Measurements from ENCODE around the gene CEBPB. TPM values are rescaled to one million over a fixed set of nuclear protein-coding genes. Genes with fewer than 3 reads are reported as not detected.

CEBPB gene
- total RNA-seq, 1 donor from 2014 or later = 36.4 TPM

DNA sequence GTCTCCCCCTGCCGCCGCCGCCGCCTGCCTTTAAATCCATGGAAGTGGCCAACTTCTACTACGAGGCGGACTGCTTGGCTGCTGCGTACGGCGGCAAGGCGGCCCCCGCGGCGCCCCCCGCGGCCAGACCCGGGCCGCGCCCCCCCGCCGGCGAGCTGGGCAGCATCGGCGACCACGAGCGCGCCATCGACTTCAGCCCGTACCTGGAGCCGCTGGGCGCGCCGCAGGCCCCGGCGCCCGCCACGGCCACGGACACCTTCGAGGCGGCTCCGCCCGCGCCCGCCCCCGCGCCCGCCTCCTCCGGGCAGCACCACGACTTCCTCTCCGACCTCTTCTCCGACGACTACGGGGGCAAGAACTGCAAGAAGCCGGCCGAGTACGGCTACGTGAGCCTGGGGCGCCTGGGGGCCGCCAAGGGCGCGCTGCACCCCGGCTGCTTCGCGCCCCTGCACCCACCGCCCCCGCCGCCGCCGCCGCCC, 474 bp downstream of the CEBPB start:
- Mint-ChIP-seq H3K4me1 (ENCODE audit: low read depth) (peaks cover 28% of the 10 kb centered on the region), H3K27me3 (ENCODE audit: low read depth) (peaks cover under 1% of the 10 kb centered on the region), H3K27ac (peak overlapping the region; percentile 60), H3K36me3 (ENCODE audit: low read depth) (peaks cover 29% of the 10 kb centered on the region), H3K4me3 (ENCODE audit: low read depth) (peak overlapping the region; percentile 70), H3K9me3 (no peaks in the 10 kb centered on the region)
- intact Hi-C loops (cut with micrococcal nuclease) = loop anchor here (2.0 to 5.0 kb wide), 5 partner anchors 96 to 381 kb away; partner anchors contain the start of gene PTPN1
- peak; percentile 70 for DNase-seq (ENCODE audit: low spot score)

GRCh38 chr20:50191544-50192363, 1.1 kb downstream of the CEBPB start:
- peaks cover 29% of the 10 kb centered on the region for H3K36me3 Mint-ChIP-seq (ENCODE audit: low read depth)
- peak overlapping the region; percentile 93 for H3K4me3 Mint-ChIP-seq (ENCODE audit: low read depth)
- peak; percentile 65 for DNase-seq (ENCODE audit: low spot score)
- peaks cover 24% of the 10 kb centered on the region for H3K4me1 Mint-ChIP-seq (ENCODE audit: low read depth)
- peak overlapping the region; percentile 96 for H3K27ac Mint-ChIP-seq
- intact Hi-C loops (cut with micrococcal nuclease) = loop anchor here (2.0 to 5.0 kb wide), 5 partner anchors 96 to 381 kb away; partner anchors contain the start of gene PTPN1
- no peaks in the 10 kb centered on the region for H3K9me3 Mint-ChIP-seq
- no peaks in the 10 kb centered on the region for H3K27me3 Mint-ChIP-seq (ENCODE audit: low read depth)

GRCh38 chr20:50192364-50193198, 2.0 kb downstream of the CEBPB start:
- no peaks in the 10 kb centered on the region for H3K27me3 Mint-ChIP-seq (ENCODE audit: low read depth)
- H3K27ac Mint-ChIP-seq = peak overlapping the region; percentile 96
- H3K4me3 Mint-ChIP-seq (ENCODE audit: low read depth) = peak overlapping the region; percentile 93
- DNase-seq (ENCODE audit: low spot score) = peak; percentile 77
- intact Hi-C loops (cut with micrococcal nuclease) = loop anchor here (5.0 kb wide), 3 partner anchors 95 to 380 kb away; no protein-coding TSS in a partner anchor
- no peaks in the 10 kb centered on the region for H3K9me3 Mint-ChIP-seq
- peaks cover 29% of the 10 kb centered on the region for H3K36me3 Mint-ChIP-seq (ENCODE audit: low read depth)
- peaks cover 28% of the 10 kb centered on the region for H3K4me1 Mint-ChIP-seq (ENCODE audit: low read depth)

DNA sequence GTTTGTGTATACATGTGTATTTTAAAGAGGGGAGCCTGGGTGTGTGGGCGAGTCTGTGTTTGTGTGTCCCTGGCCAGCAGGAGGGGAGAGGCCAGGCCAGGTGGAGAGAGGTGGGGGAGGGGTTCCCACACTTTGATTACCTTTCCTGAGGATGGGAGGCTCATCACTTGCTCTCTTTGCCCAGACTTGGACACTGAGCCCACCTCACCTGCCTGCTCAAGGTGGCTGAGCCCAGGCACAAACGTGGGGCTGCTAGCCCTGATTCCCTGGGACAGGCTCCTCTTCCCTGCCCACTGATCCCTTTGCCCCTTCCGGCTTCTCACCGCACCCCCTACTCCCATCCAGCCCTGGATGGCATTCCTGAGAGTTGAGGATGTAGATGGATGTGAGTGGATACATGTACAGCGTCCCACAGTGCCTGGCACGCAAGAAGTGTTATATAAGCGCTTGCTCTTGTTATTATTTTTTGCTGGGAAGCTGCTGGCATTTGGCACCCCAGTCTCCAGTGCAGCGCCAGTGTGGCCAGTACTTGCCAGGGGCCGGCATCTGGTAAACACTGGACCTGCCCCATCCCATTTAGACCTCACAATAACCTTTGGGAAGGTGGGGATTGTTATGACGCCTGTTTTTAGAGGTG, 2.7 kb downstream of the CEBPB start:
- Mint-ChIP-seq H3K4me3 (ENCODE audit: low read depth) (peak overlapping the region; percentile 93), H3K9me3 (no peaks in the 10 kb centered on the region), H3K4me1 (ENCODE audit: low read depth) (peaks cover 28% of the 10 kb centered on the region), H3K27ac (peak overlapping the region; percentile 96), H3K36me3 (ENCODE audit: low read depth) (peaks cover 29% of the 10 kb centered on the region), H3K27me3 (ENCODE audit: low read depth) (no peaks in the 10 kb centered on the region)
- intact Hi-C loops (cut with micrococcal nuclease) = loop anchor here (5.0 kb wide), 3 partner anchors 94 to 379 kb away; no protein-coding TSS in a partner anchor
- DNase-seq (ENCODE audit: low spot score) = no peak

DNA sequence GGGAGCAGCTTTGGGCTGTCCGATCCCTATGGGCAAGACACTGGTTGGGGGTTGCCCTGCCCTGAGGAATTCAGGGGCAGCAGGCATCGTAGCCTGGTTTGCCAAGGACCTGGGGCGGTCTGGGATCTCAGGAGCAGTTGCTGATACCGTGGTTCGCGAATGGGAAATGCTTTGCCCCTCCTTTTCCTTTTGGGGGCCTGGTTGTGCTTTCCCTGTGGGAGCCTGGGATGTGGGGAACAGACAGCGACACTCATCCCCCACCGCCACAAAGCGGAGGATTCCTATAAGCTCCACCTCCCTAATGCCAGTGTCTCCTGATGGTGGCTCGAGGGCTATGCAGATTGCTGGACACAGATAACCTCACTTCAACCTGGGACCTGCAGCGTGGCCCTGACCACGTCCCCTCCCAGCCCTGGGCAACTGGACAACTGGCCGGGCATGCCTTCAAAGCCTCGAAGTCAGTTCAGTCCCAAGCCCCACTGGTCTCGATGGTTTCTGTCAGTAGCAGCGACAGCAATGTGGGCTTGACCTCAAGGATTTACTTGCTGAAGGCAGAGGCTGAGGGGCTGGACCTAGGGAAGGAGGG, 3.3 kb downstream of the CEBPB start:
- intact Hi-C loops (cut with micrococcal nuclease) = loop anchor here (5.0 kb wide), 3 partner anchors 93 to 378 kb away; no protein-coding TSS in a partner anchor
- Mint-ChIP-seq H3K27me3 (ENCODE audit: low read depth) (no peaks in the 10 kb centered on the region), H3K4me1 (ENCODE audit: low read depth) (peaks cover 28% of the 10 kb centered on the region), H3K27ac (peak overlapping the region; percentile 96), H3K4me3 (ENCODE audit: low read depth) (peak overlapping the region; percentile 93), H3K9me3 (no peaks in the 10 kb centered on the region), H3K36me3 (ENCODE audit: low read depth) (peaks cover 29% of the 10 kb centered on the region)
- DNase-seq (ENCODE audit: low spot score) = no peak

- Mint-ChIP-seq H3K36me3 (ENCODE audit: low read depth) (peaks cover 29% of the 10 kb centered on the region), H3K27ac (peak overlapping the region; percentile 11), H3K4me1 (ENCODE audit: low read depth) (peaks cover 28% of the 10 kb centered on the region), H3K9me3 (no peaks in the 10 kb centered on the region), H3K4me3 (ENCODE audit: low read depth) (peak overlapping the region; percentile 93), H3K27me3 (ENCODE audit: low read depth) (no peaks in the 10 kb centered on the region)
- no peak for DNase-seq (ENCODE audit: low spot score)
- intact Hi-C loops (cut with micrococcal nuclease) = loop anchor here (5.0 kb wide), 3 partner anchors 93 to 378 kb away; no protein-coding TSS in a partner anchor
These were observed 3.8 kb downstream of the CEBPB start for GRCh38 chr20:50194422-50194830.

DNA sequence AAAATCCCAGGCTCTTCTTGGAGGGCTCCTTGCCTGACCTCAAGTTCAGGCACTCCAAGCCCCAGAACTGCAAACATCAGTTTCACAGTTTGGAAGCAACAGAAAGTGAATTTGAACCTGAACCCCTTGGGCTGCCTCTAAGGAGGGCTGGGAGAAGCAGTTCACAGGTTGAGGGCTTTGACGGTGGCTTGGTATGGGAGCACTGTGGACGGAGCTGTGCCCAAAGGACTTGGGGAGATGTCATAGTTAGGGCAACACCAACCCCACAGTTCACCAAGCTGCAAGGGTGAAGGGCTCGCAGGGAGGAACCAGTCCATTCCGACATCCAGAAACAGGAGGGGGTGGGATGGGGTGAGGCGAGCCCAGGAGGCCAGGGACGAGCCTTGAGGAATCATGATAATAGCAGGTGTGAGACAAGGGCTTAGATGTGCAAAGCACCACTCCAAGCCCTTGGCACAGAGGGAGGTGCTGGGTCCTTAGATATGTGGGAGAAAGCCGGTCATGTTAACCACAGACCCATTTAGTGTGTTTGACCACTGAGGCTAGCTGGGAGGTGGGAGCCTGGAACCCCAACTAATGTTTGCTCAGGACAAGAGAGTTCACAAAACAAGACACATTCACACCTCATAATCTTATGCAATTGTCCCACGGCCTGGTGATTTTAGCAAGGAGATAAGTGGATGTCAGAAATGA, 4.3 kb downstream of the CEBPB start:
- intact Hi-C loops (cut with micrococcal nuclease) = loop anchor here (5.0 kb wide), 3 partner anchors 92 to 377 kb away; no protein-coding TSS in a partner anchor
- peak overlapping the region; percentile 93 for H3K4me3 Mint-ChIP-seq (ENCODE audit: low read depth)
- H3K27ac Mint-ChIP-seq = peak overlapping the region; percentile 11
- H3K9me3 Mint-ChIP-seq = no peaks in the 10 kb centered on the region
- DNase-seq (ENCODE audit: low spot score) = no peak
- H3K36me3 Mint-ChIP-seq (ENCODE audit: low read depth) = peaks cover 29% of the 10 kb centered on the region
- H3K27me3 Mint-ChIP-seq (ENCODE audit: low read depth) = no peaks in the 10 kb centered on the region
- peaks cover 28% of the 10 kb centered on the region for H3K4me1 Mint-ChIP-seq (ENCODE audit: low read depth)

DNA sequence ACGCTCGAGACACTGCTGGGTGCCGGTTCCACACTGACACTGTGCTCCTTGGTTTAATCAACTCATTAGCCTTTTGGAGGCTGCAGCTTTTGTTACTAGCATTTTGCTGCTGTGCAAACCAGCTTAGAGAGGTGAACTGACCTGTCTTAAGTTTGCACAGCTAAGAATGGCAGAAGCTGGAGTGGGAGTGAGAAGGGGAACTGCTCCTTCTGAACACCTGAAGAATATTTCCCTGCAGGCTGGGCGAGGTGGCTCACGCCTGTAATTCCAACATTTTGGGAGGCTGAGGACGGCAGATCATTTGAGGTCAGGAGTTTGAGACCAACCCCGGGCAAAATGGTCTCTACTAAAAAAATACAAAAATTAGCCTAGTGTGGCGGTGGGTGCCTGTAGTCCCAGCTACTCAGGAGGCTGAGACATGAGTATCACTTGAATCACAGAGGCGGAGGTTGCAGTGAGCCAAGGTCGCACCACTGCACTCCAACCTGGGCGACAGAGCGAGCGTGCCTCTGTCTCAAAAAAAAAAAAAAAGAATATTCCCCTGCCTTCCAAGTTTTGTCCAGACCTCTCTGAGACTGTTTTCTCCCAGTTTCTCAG, 5.0 kb downstream of the CEBPB start:
- Mint-ChIP-seq H3K27ac (peak overlapping the region; percentile 11), H3K9me3 (no peaks in the 10 kb centered on the region), H3K27me3 (ENCODE audit: low read depth) (no peaks in the 10 kb centered on the region), H3K4me1 (ENCODE audit: low read depth) (peaks cover 28% of the 10 kb centered on the region), H3K36me3 (ENCODE audit: low read depth) (peaks cover 29% of the 10 kb centered on the region), H3K4me3 (ENCODE audit: low read depth) (no peak overlapping the region)
- intact Hi-C loops (cut with micrococcal nuclease) = no loop called here
- no peak for DNase-seq (ENCODE audit: low spot score)

GRCh38 chr20:50196248-50196647, 5.6 kb downstream of the CEBPB start:
- intact Hi-C loops (cut with micrococcal nuclease) = no loop called here
- DNase-seq (ENCODE audit: low spot score) = no peak
- Mint-ChIP-seq H3K36me3 (ENCODE audit: low read depth) (peaks cover 29% of the 10 kb centered on the region), H3K4me1 (ENCODE audit: low read depth) (peaks cover 28% of the 10 kb centered on the region), H3K9me3 (no peaks in the 10 kb centered on the region), H3K4me3 (ENCODE audit: low read depth) (no peak overlapping the region), H3K27me3 (ENCODE audit: low read depth) (no peaks in the 10 kb centered on the region), H3K27ac (no peak overlapping the region)

DNA sequence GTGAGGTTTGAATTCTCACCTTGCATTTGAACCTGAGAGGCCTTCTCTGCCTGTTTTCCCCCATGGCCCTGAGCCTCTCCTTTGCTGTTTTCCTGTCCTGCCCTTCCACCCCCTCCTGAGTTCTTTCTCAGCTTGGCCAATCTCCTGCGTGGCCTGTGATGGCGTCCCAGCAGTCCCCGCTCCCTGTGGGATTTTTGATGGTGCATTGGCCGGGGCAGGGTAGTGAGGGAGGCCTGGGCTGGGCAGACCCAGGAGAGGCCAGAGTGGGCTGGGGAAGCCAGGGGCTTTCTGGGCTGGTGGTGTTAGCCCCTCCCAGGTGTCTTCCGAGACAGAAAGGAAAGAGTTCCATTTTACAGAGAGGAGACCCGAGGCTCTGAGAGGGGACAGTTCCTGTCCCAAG, 6.3 kb downstream of the CEBPB start:
- H3K36me3 Mint-ChIP-seq (ENCODE audit: low read depth) = peaks cover 29% of the 10 kb centered on the region
- H3K9me3 Mint-ChIP-seq = no peaks in the 10 kb centered on the region
- H3K4me1 Mint-ChIP-seq (ENCODE audit: low read depth) = peaks cover 28% of the 10 kb centered on the region
- H3K4me3 Mint-ChIP-seq (ENCODE audit: low read depth) = no peak overlapping the region
- H3K27ac Mint-ChIP-seq = peak overlapping the region; percentile 30
- no peaks in the 10 kb centered on the region for H3K27me3 Mint-ChIP-seq (ENCODE audit: low read depth)
- no peak for DNase-seq (ENCODE audit: low spot score)
- intact Hi-C loops (cut with micrococcal nuclease) = no loop called here

GRCh38 chr20:50197463-50198179, 7.0 kb downstream of the CEBPB start:
- DNase-seq (ENCODE audit: low spot score) = no peak
- no peaks in the 10 kb centered on the region for H3K9me3 Mint-ChIP-seq
- H3K4me3 Mint-ChIP-seq (ENCODE audit: low read depth) = no peak overlapping the region
- peaks cover 26% of the 10 kb centered on the region for H3K4me1 Mint-ChIP-seq (ENCODE audit: low read depth)
- H3K27ac Mint-ChIP-seq = peak overlapping the region; percentile 30
- peaks cover 23% of the 10 kb centered on the region for H3K36me3 Mint-ChIP-seq (ENCODE audit: low read depth)
- intact Hi-C loops (cut with micrococcal nuclease) = no loop called here
- no peaks in the 10 kb centered on the region for H3K27me3 Mint-ChIP-seq (ENCODE audit: low read depth)
